NB4 (cell line): ENCODE data around the gene SMIM7.

Experiments
- POLR2A ChIP-seq: IDR thresholded peaks from 2 replicates; pipeline ENCODE4 v1.6.1; 2011; ENCODE audit warnings: mild to moderate bottlenecking; ENCODE audit not compliant: insufficient read length; ENCODE audit errors: extremely low read depth
- TF ChIP-seq, protein P1 (sequence below): IDR thresholded peaks from one replicate; pipeline ENCODE4 v1.5.1; 2012; ENCODE audit warnings: low read depth, low read length

DNA sequence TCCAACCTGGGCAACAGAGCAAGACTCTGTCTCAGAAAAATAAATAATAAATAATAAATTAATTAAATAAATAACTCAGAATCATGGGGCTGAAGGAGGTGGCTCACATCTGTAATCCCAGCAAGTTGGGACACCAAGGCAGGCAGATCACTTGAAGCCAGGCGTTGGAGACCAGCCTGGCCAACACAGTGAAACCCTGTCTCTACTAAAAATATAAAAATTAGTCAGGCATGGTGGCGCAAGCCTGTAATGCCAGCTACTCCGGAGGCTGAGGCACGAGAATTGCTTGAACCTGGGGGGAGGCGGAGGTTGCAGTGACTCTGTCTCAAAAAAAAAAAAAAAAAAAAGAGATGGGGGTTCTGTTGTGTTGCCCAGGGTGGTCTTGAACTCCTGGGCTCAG is 8.2 kb upstream of the SMIM7 start:
- TF ChIP-seq, protein P1, sequence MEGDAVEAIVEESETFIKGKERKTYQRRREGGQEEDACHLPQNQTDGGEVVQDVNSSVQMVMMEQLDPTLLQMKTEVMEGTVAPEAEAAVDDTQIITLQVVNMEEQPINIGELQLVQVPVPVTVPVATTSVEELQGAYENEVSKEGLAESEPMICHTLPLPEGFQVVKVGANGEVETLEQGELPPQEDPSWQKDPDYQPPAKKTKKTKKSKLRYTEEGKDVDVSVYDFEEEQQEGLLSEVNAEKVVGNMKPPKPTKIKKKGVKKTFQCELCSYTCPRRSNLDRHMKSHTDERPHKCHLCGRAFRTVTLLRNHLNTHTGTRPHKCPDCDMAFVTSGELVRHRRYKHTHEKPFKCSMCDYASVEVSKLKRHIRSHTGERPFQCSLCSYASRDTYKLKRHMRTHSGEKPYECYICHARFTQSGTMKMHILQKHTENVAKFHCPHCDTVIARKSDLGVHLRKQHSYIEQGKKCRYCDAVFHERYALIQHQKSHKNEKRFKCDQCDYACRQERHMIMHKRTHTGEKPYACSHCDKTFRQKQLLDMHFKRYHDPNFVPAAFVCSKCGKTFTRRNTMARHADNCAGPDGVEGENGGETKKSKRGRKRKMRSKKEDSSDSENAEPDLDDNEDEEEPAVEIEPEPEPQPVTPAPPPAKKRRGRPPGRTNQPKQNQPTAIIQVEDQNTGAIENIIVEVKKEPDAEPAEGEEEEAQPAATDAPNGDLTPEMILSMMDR: no peak
- no peak for TF ChIP-seq POLR2A
